Measurements from ENCODE around the gene KRT82.

Gene KRT82

DNA sequence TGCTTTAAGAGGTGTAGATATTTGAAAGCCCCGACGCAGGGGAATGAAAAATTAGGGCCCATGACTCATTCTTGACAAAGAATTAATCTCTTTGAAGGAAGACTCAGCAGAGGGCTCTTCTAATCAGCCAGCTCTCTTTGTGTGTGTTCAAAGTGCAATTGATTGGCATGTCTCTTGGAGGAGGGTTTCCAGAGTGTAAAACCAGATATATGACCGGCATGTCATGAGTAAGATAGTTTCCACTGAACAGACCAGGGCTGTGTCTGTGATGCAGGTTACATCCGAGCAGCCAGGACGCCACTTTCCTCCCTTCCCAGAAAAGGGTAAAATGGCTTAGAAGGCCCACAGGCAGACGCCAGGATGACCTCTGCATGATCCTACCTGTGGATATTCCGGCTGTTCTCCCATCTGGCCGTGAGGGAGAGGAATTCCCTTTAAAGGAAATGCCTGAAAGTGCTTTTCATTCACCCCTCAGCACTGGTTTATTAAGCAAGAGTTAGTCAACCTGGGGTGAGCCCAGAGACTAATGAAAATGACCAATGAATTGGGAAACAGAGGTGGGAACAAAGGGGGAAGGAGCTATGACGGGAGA, 35.3 kb upstream of the KRT82 start:
- Histone ChIP-seq H3K4me3 (ENCODE audit: low read depth in 1 of 2, low read length in 2 of 2) (no peak overlapping the region), H3K27ac (ENCODE audit: low read depth, low read length) (no peak overlapping the region), H3K27me3 (ENCODE audit: control insufficient read depth in 1 of 2, insufficient read depth in 2 of 2, low read length in 2 of 2) (no peaks in the 10 kb centered on the region), H3K9me3 (ENCODE audit: low read length) (no peaks in the 10 kb centered on the region), H3K36me3 (ENCODE audit: insufficient read depth, low read length) (no peaks in the 10 kb centered on the region), H3K4me1 (ENCODE audit: insufficient read depth, low read length) (peaks cover 11% of the 10 kb centered on the region), H3K9ac (ENCODE audit: low read length) (no peak overlapping the region)

DNA sequence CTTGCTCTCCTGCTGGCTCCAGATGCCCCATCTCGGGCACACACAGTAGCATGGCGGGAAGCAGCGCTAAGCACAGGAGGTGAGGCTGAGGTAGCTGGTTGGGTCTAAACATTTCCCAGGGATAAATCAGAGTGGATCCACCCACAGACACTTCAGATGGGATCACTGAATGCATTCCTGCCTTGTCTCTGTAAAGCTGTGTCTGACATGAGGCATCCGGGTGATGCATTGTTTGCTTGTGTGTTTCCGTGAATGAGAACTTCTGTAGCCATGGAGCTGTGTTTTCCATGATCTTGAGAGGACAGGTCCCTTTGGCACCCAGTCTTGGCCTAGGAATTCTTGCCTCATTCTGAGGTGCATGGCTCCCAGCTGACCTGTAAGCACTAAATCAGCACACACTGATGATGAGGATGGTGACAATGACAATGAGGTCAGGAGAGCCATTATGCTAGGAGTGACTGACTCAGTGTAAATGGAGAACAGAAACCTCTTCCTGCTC, 34.7 kb upstream of the KRT82 start:
- Histone ChIP-seq H3K4me3 (ENCODE audit: low read depth in 1 of 2, low read length in 2 of 2) (no peak overlapping the region), H3K9ac (ENCODE audit: low read length) (no peak overlapping the region), H3K9me3 (ENCODE audit: low read length) (no peaks in the 10 kb centered on the region), H3K36me3 (ENCODE audit: insufficient read depth, low read length) (no peaks in the 10 kb centered on the region), H3K27me3 (ENCODE audit: control insufficient read depth in 1 of 2, insufficient read depth in 2 of 2, low read length in 2 of 2) (no peaks in the 10 kb centered on the region), H3K27ac (ENCODE audit: low read depth, low read length) (no peak overlapping the region), H3K4me1 (ENCODE audit: insufficient read depth, low read length) (peaks cover 16% of the 10 kb centered on the region)

DNA sequence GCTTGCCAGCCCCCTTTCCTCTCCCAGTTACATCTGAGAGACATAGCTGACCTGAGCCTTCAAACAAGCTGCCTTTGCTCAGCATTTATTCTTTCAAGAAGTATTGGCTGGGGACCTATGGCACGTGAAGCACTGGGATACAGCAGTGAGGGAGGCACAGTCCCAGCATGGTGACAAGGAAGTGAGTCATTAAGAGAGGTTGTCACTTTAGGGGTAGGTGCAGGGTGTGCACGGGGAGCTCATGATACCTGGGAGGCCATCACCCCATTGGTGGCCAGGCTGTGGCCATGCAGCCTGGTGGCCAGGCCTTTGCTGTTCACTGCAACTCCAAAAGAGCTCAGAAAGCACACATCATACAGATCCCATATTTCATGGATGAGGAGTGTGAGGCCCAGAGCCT, 33.7 kb upstream of the KRT82 start:
- no peaks in the 10 kb centered on the region for H3K27me3 ChIP-seq (ENCODE audit: control insufficient read depth in 1 of 2, insufficient read depth in 2 of 2, low read length in 2 of 2)
- H3K27ac ChIP-seq (ENCODE audit: low read depth, low read length) = no peak overlapping the region
- no peaks in the 10 kb centered on the region for H3K9me3 ChIP-seq (ENCODE audit: low read length)
- no peaks in the 10 kb centered on the region for H3K36me3 ChIP-seq (ENCODE audit: insufficient read depth, low read length)
- no peak overlapping the region for H3K9ac ChIP-seq (ENCODE audit: low read length)
- no peak overlapping the region for H3K4me3 ChIP-seq (ENCODE audit: low read depth in 1 of 2, low read length in 2 of 2)
- peaks cover 24% of the 10 kb centered on the region for H3K4me1 ChIP-seq (ENCODE audit: insufficient read depth, low read length)

DNA sequence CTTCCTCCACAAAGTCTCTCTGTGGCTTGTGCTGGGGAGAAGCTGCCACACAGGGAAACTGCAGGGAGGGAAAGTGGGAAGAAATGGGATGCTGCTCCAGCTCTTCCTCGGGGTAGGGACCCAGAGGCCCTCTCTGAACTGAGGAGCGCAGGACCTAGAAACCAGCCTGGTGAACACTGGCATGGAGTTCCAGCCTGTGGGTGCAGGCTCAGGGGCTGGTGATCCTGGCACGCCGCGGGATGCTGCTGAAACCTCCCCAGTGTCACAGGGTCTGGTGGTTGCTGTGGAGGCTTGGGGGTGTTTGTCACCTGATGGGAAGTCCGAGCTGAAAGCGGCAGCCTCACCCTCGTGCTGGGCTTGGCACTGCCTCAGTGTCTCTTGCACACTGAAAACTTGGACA, 33.3 kb upstream of the KRT82 start:
- no peaks in the 10 kb centered on the region for H3K27me3 ChIP-seq (ENCODE audit: control insufficient read depth in 1 of 2, insufficient read depth in 2 of 2, low read length in 2 of 2)
- no peak overlapping the region for H3K4me3 ChIP-seq (ENCODE audit: low read depth in 1 of 2, low read length in 2 of 2)
- no peaks in the 10 kb centered on the region for H3K9me3 ChIP-seq (ENCODE audit: low read length)
- H3K27ac ChIP-seq (ENCODE audit: low read depth, low read length) = no peak overlapping the region
- H3K9ac ChIP-seq (ENCODE audit: low read length) = no peak overlapping the region
- no peaks in the 10 kb centered on the region for H3K36me3 ChIP-seq (ENCODE audit: insufficient read depth, low read length)
- H3K4me1 ChIP-seq (ENCODE audit: insufficient read depth, low read length) = peaks cover 24% of the 10 kb centered on the region

DNA sequence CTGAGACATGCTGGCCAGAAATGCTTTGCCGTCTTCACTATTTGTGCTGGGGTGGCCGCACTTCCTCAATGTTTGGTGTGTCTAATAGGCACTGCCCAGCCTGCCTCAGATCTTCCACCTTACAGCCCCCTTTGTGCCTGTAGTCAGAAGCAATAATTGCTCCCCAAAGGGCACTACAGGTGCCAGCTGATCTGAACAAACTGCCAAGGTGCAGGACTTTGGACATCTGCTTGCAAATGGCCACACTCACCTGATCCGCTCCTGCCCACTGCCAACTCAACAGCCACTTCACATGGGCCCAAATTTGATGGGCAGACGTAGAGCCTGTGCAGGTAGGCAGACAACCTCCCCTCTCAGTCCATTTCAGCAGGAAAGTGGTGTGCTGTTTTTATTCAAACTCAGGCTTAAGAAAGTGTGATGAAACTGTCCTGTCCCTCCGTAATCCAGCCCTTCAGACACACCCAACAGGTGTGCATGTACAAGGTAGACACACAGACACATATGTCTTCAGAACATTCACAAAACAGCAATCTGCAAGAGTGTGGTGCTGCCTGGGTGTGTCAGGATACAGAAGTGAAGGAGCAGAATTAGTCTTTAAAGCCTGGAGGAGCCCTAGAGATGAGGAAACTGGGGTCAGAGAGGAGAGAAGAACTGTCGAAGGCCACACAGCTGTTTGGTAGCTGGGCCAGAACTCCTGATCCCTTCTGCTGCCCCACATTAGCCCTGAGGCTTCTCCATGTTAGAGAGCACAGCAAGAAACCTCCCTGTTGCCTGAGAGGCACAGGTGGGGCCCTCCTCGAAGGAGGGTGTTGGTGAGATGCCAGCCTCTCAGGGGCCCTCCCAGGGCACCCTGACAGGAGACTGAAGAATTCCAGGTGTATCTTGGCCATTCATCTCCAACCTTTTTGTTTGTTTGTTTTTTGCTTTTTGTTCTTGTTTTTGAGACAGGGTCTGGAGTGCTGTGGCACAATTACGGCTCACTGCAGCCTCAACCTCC, 32.5 kb upstream of the KRT82 start:
- no peak overlapping the region for H3K4me3 ChIP-seq (ENCODE audit: low read depth in 1 of 2, low read length in 2 of 2)
- H3K9ac ChIP-seq (ENCODE audit: low read length) = no peak overlapping the region
- no peaks in the 10 kb centered on the region for H3K27me3 ChIP-seq (ENCODE audit: control insufficient read depth in 1 of 2, insufficient read depth in 2 of 2, low read length in 2 of 2)
- H3K27ac ChIP-seq (ENCODE audit: low read depth, low read length) = no peak overlapping the region
- H3K9me3 ChIP-seq (ENCODE audit: low read length) = no peaks in the 10 kb centered on the region
- H3K36me3 ChIP-seq (ENCODE audit: insufficient read depth, low read length) = no peaks in the 10 kb centered on the region
- H3K4me1 ChIP-seq (ENCODE audit: insufficient read depth, low read length) = peaks cover 24% of the 10 kb centered on the region

DNA sequence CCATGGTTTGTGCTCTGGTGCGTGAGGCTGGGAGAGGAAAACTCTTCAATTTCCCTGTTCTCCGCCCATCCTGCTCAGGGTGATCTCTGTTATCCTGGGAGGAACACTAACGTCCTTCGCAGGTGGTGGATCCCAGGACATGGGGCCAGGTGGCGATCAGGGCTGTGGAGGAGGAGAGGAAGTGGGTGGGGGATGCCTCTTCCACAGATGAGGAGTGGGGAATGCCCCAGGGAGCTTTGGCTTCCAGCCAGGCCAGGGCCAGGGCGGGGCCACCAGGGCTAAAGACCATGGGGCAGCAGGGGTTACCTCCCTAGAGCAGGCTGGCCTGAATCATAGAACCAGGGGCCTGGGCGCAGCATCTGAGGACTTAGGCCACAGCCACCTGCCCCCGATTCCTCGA, 31.4 kb upstream of the KRT82 start:
- H3K36me3 ChIP-seq (ENCODE audit: insufficient read depth, low read length) = no peaks in the 10 kb centered on the region
- no peak overlapping the region for H3K4me3 ChIP-seq (ENCODE audit: low read depth in 1 of 2, low read length in 2 of 2)
- H3K27ac ChIP-seq (ENCODE audit: low read depth, low read length) = no peak overlapping the region
- H3K27me3 ChIP-seq (ENCODE audit: control insufficient read depth in 1 of 2, insufficient read depth in 2 of 2, low read length in 2 of 2) = no peaks in the 10 kb centered on the region
- peaks cover 21% of the 10 kb centered on the region for H3K4me1 ChIP-seq (ENCODE audit: insufficient read depth, low read length)
- no peaks in the 10 kb centered on the region for H3K9me3 ChIP-seq (ENCODE audit: low read length)
- no peak overlapping the region for H3K9ac ChIP-seq (ENCODE audit: low read length)

DNA sequence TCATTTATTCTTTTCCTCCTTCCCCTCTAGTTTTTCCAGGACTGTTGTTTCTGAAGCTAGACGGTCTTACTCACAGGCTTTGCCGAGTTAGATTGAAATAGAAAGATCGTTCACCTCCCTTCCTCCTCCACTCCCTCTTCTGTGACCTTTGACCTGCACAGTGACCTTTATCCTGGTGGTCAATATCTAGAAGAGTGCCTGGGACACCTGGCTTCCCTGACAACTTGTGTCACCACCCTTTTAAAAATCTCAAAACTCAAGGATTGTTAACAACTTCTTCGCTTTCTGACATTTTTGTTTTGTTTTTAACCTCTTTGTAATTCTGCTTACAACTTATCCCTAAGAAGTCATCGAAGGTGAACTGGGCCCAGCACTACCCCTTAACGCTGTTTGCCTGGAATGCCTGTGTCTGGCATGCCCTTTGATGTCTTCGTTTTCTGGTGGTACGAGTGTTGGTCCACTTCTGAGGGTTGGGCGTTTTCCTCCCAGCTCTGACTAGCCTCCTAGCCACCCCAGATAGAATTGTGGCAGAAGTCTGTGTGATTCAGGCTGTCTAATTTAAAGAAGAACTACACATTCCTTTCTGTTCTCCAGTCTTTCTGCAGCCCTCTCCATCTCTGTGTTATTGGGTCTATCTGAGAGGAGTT, 30.8 kb upstream of the KRT82 start:
- Histone ChIP-seq H3K27me3 (ENCODE audit: control insufficient read depth in 1 of 2, insufficient read depth in 2 of 2, low read length in 2 of 2) (no peaks in the 10 kb centered on the region), H3K27ac (ENCODE audit: low read depth, low read length) (no peak overlapping the region), H3K4me1 (ENCODE audit: insufficient read depth, low read length) (peaks cover 18% of the 10 kb centered on the region), H3K4me3 (ENCODE audit: low read depth in 1 of 2, low read length in 2 of 2) (no peak overlapping the region), H3K36me3 (ENCODE audit: insufficient read depth, low read length) (no peaks in the 10 kb centered on the region), H3K9ac (ENCODE audit: low read length) (no peak overlapping the region), H3K9me3 (ENCODE audit: low read length) (no peaks in the 10 kb centered on the region)

DNA sequence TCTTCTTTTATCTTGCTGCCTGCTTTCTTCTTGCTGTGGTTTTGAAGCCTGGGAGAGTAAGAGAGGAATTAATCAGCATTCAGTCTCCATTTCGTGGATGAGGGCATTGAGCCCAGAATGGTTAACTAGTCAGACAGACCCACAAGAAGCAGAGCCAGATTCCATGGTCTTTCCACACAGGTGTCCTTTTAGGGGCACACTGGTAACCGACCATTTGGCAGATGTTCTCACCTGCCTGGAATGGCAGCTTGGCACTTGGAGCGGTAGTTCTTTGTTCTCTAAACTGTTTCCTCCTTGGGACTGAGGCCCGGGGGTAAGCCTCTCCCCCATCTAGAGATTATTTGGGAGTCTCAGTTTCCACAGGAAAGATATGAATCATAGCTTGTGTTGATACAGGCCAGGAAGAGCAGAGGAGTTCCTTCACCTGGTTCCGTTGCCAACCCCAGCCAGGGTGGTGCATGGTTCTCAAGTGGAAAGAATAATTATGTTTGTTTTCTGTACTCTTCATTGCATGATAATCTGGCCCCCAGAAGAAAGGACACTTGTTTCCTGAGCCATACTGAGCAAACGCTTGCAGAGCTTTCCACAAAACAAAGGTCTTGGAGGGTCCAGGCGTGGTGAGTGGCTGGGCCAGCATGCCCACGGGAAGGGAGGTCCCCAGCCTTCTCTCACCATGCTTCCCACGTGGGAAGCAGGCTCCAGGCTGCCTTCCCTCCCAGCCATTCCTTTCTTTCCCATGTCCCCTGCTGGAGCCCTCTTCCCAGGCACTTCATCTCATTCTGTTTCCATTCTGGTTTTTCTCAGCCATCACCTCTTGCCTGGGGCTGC, 30.1 kb upstream of the KRT82 start:
- Histone ChIP-seq H3K9me3 (ENCODE audit: low read length) (no peaks in the 10 kb centered on the region), H3K4me3 (ENCODE audit: low read depth in 1 of 2, low read length in 2 of 2) (no peak overlapping the region), H3K9ac (ENCODE audit: low read length) (no peak overlapping the region), H3K36me3 (ENCODE audit: insufficient read depth, low read length) (no peaks in the 10 kb centered on the region), H3K4me1 (ENCODE audit: insufficient read depth, low read length) (peaks cover 18% of the 10 kb centered on the region), H3K27me3 (ENCODE audit: control insufficient read depth in 1 of 2, insufficient read depth in 2 of 2, low read length in 2 of 2) (no peaks in the 10 kb centered on the region), H3K27ac (ENCODE audit: low read depth, low read length) (no peak overlapping the region)

DNA sequence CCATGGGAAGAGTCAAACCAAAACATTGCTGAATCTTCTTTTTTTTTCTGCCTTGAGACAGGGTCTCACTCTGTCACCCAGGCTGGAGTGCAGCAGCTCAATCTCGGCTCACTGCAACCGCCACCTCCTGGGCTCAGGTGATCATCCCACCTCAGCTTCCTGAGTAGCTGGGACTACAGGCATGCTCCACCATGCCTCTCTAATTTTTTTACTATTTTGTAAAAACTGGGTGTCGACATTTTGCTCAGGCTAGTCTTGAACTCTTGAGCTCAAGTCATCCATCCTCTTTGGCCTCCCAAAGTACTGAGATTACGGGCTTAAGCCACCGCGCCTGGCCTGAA, 29.5 kb upstream of the KRT82 start:
- Histone ChIP-seq H3K27me3 (ENCODE audit: control insufficient read depth in 1 of 2, insufficient read depth in 2 of 2, low read length in 2 of 2) (no peaks in the 10 kb centered on the region), H3K27ac (ENCODE audit: low read depth, low read length) (no peak overlapping the region), H3K9ac (ENCODE audit: low read length) (no peak overlapping the region), H3K4me1 (ENCODE audit: insufficient read depth, low read length) (peaks cover 18% of the 10 kb centered on the region), H3K9me3 (ENCODE audit: low read length) (no peaks in the 10 kb centered on the region), H3K36me3 (ENCODE audit: insufficient read depth, low read length) (no peaks in the 10 kb centered on the region), H3K4me3 (ENCODE audit: low read depth in 1 of 2, low read length in 2 of 2) (no peak overlapping the region)

DNA sequence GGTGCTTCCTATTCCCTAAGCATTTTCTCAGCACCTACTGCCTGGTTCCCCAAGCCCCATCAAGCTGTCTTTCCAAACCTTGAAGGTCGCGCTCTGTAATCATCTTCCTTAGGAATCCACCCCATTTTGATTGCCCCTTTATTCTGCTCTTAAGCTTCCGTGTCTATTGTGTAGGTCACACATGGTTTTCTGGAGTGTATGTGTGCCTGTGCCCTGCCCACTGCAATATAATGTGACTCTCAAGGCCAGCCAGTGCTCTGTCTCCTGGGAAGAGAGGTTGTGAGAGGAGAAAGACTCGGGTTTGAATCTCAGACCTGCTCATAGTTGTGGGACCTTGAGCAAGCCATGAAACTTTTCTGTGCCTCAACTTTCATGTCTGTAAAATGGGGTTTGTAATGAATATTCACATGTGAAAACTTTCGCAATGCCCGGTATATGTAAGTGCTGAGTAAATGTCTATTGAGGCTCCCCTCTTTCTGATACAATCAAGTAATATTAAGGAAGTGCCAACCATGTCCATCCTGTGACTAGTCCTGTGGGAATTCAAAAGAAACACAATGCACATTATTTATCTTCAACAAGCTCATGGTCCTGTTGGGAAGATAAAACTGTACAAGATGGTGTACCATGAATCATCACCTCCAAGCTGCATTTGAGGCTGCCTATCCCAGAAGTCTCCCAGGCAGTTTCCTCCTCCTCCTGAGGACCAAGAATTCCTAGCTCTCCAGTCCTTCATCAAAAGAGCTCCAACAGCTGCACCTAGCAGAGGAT, 28.8 kb upstream of the KRT82 start:
- peaks cover 18% of the 10 kb centered on the region for H3K4me1 ChIP-seq (ENCODE audit: insufficient read depth, low read length)
- H3K27ac ChIP-seq (ENCODE audit: low read depth, low read length) = no peak overlapping the region
- H3K27me3 ChIP-seq (ENCODE audit: control insufficient read depth in 1 of 2, insufficient read depth in 2 of 2, low read length in 2 of 2) = no peaks in the 10 kb centered on the region
- no peaks in the 10 kb centered on the region for H3K36me3 ChIP-seq (ENCODE audit: insufficient read depth, low read length)
- H3K9me3 ChIP-seq (ENCODE audit: low read length) = no peaks in the 10 kb centered on the region
- H3K4me3 ChIP-seq (ENCODE audit: low read depth in 1 of 2, low read length in 2 of 2) = no peak overlapping the region
- no peak overlapping the region for H3K9ac ChIP-seq (ENCODE audit: low read length)
